ENCODE measurements around the gene CMBL. TPM values are rescaled to one million over a fixed set of nuclear protein-coding genes. Genes with fewer than 3 reads are reported as not detected.

Gene CMBL
- total RNA-seq, 1 donor from 2014 or later: 2.2 TPM

GRCh38 chr5:10233011-10233410 is 74.7 kb downstream of the CMBL start:
- Mint-ChIP-seq H3K27ac (ENCODE audit: unreplicated experiment) (no peak overlapping the region), H3K36me3 (ENCODE audit: unreplicated experiment) (no peaks in the 10 kb centered on the region), H3K27me3 (ENCODE audit: unreplicated experiment) (no peaks in the 10 kb centered on the region)

GRCh38 chr5:10232386-10232785 is 75.3 kb downstream of the CMBL start:
- H3K27me3 Mint-ChIP-seq (ENCODE audit: unreplicated experiment): no peaks in the 10 kb centered on the region
- peaks cover 4% of the 10 kb centered on the region for H3K4me1 Mint-ChIP-seq (ENCODE audit: low read depth, unreplicated experiment)
- H3K27ac Mint-ChIP-seq (ENCODE audit: unreplicated experiment): no peak overlapping the region
- no peak for TF ChIP-seq CTCF (IDR thresholded peaks at IDR 0.05; ENCODE audit: partially characterized antibody, unreplicated experiment)
- H3K9me3 Mint-ChIP-seq (ENCODE audit: unreplicated experiment): peaks cover 2% of the 10 kb centered on the region
- DNase-seq: no peak
- no peak overlapping the region for H3K4me3 Mint-ChIP-seq (ENCODE audit: unreplicated experiment)
- no peaks in the 10 kb centered on the region for H3K36me3 Mint-ChIP-seq (ENCODE audit: unreplicated experiment)

More at GRCh38 chr5:10233011-10233410, 74.7 kb downstream of the CMBL start:
- no peak for TF ChIP-seq CTCF (IDR thresholded peaks at IDR 0.05; ENCODE audit: partially characterized antibody, unreplicated experiment)
- H3K4me1 Mint-ChIP-seq (ENCODE audit: low read depth, unreplicated experiment): peaks cover 4% of the 10 kb centered on the region
- peaks cover 2% of the 10 kb centered on the region for H3K9me3 Mint-ChIP-seq (ENCODE audit: unreplicated experiment)
- DNase-seq: no peak
- H3K4me3 Mint-ChIP-seq (ENCODE audit: unreplicated experiment): no peak overlapping the region

GRCh38 chr5:10229306-10230048 is 78.2 kb downstream of the CMBL start:
- DNase-seq: no peak
- Mint-ChIP-seq H3K4me1 (ENCODE audit: low read depth, unreplicated experiment) (no peaks in the 10 kb centered on the region), H3K27ac (ENCODE audit: unreplicated experiment) (no peak overlapping the region), H3K27me3 (ENCODE audit: unreplicated experiment) (no peaks in the 10 kb centered on the region), H3K4me3 (ENCODE audit: unreplicated experiment) (no peak overlapping the region), H3K9me3 (ENCODE audit: unreplicated experiment) (peaks cover 4% of the 10 kb centered on the region), H3K36me3 (ENCODE audit: unreplicated experiment) (peaks cover 19% of the 10 kb centered on the region)
- no peak for TF ChIP-seq CTCF (IDR thresholded peaks at IDR 0.05; ENCODE audit: partially characterized antibody, unreplicated experiment)

GRCh38 chr5:10228288-10228687 is 79.4 kb downstream of the CMBL start:
- no peak overlapping the region for H3K4me3 Mint-ChIP-seq (ENCODE audit: unreplicated experiment)
- H3K9me3 Mint-ChIP-seq (ENCODE audit: unreplicated experiment): peaks cover 4% of the 10 kb centered on the region
- H3K36me3 Mint-ChIP-seq (ENCODE audit: unreplicated experiment): peaks cover 30% of the 10 kb centered on the region
- H3K27ac Mint-ChIP-seq (ENCODE audit: unreplicated experiment): no peak overlapping the region
- peaks cover 3% of the 10 kb centered on the region for H3K27me3 Mint-ChIP-seq (ENCODE audit: unreplicated experiment)
- TF ChIP-seq CTCF (IDR thresholded peaks at IDR 0.05; ENCODE audit: partially characterized antibody, unreplicated experiment): no peak
- no peak for DNase-seq
- no peaks in the 10 kb centered on the region for H3K4me1 Mint-ChIP-seq (ENCODE audit: low read depth, unreplicated experiment)

Other genes with a start within 250 kb of the CMBL start
- 17.8 TPM for gene ATPSCKMT, start 58.0 kb downstream of the CMBL start, total RNA-seq (ENCODE audit: unreplicated experiment)
- 284 TPM for gene CCT5, start 57.6 kb downstream of the CMBL start, total RNA-seq (ENCODE audit: unreplicated experiment)
- gene MARCHF6, start 45.8 kb upstream of the CMBL start, total RNA-seq (ENCODE audit: unreplicated experiment): 245 TPM
- gene ROPN1L, start 134.0 kb upstream of the CMBL start, total RNA-seq (ENCODE audit: unreplicated experiment): not detected

Data from glutamatergic neuron (in vitro differentiated cells).